Endothelial cell of umbilical vein (primary cell): Measurements from ENCODE around the gene CERS6. TPM values are rescaled to one million over a fixed set of nuclear protein-coding genes. Genes with fewer than 3 reads are reported as not detected.

ENCODE experiments used
- BruUV-seq: library from RNA; stranded (reverse); fragments of 400-500 nt; replicated peaks from 2 replicates; lab custom pipeline; 2021; lab: Mats Ljungman, UMichigan
- CTCF ChIA-PET: fragments of 300-600, 350-600 bp; sonication (Branson Sonifier 250); formaldehyde crosslinking; loops from one replicate; lab custom pipeline; 2021; ENCODE audit warnings: antibody characterized with exemption, inconsistent platforms; lab: Charles Lee
- POLR2A ChIA-PET: fragments of 300-600, 350-600 bp; sonication (Branson Sonifier 250); formaldehyde crosslinking; loops from one replicate; lab custom pipeline; 2021; ENCODE audit warnings: antibody characterized with exemption, inconsistent platforms; lab: Charles Lee
- DNase-seq: peaks from one replicate; pipeline ENCODE4 v3.0.0-alpha.2; 2011; ENCODE audit warnings: low read depth, low spot score
- FAIRE-seq: peaks from 2 replicates; lab custom pipeline; 2011; peaks lifted over from hg19 to GRCh38; lab: Jason Lieb, UNC
- H2AFZ ChIP-seq: 2 replicates; pipeline ENCODE4 v1.6.0; 2012; ENCODE audit warnings: low read depth, low read length, control low read depth, inconsistent platforms
- H3K27ac ChIP-seq: 2 replicates; pipeline ENCODE4 v1.5.1; 2011; ENCODE audit warnings: low read depth, mild to moderate bottlenecking, control low read depth, low read length, moderate library complexity; ENCODE audit not compliant: insufficient read depth
- H3K27me3 ChIP-seq, 2 experiments: 2 replicates each; pipeline versions ENCODE4 v1.6.0 to v1.6.1; 2011; ENCODE audit warnings: low read length in 2 of 2, mixed read lengths in 1 of 2; ENCODE audit not compliant: control insufficient read depth in 2 of 2, insufficient read depth in 2 of 2
- H3K36me3 ChIP-seq, 2 experiments: 2 replicates in 1 of 2; 3 replicates in 1 of 2; pipeline ENCODE4 v1.5.1; 2011; ENCODE audit warnings: low read length in 2 of 2, mild to moderate bottlenecking in 1 of 2, moderate library complexity in 1 of 2; ENCODE audit not compliant: control insufficient read depth in 2 of 2, insufficient read depth in 2 of 2; ENCODE audit errors: extremely low read depth in 1 of 2
- H3K4me1 ChIP-seq: 3 replicates; pipeline ENCODE4 v1.5.1; 2011; ENCODE audit warnings: mild to moderate bottlenecking, low read length; ENCODE audit not compliant: control insufficient read depth, insufficient read depth; ENCODE audit errors: extremely low read depth
- H3K4me2 ChIP-seq: 2 replicates; pipeline ENCODE4 v1.6.1; 2011; ENCODE audit warnings: low read length, control low read depth, mixed read lengths; ENCODE audit not compliant: insufficient read depth
- H3K4me3 ChIP-seq, 3 experiments: fragments of 200-600 bp in 1 of 3; sonication (generic), shearing (Covaris generic) in 1 of 3; replicated peaks in 1 of 3; 2 replicates each; pipeline ENCODE4 v1.5.1; 2011 to 2016; ENCODE audit warnings: control low read depth in 3 of 3, low read length in 3 of 3, mild to moderate bottlenecking in 2 of 3, inconsistent platforms in 1 of 3, low read depth in 1 of 3, moderate library complexity in 1 of 3; ENCODE audit not compliant: insufficient read depth in 1 of 3
- H3K79me2 ChIP-seq: 2 replicates; pipeline ENCODE4 v1.6.0; 2012; ENCODE audit warnings: low read length, inconsistent platforms; ENCODE audit not compliant: control insufficient read depth, insufficient read depth
- H3K9ac ChIP-seq: replicated peaks from 2 replicates; pipeline ENCODE3; 2011; ENCODE audit warnings: low read length, control low read depth; ENCODE audit not compliant: insufficient read depth; ENCODE audit errors: extremely low read depth
- H3K9me1 ChIP-seq: replicated peaks from 3 replicates; pipeline ENCODE4 v1.6.0; 2011; ENCODE audit warnings: mild to moderate bottlenecking, low read length; ENCODE audit not compliant: control insufficient read depth, insufficient read depth; ENCODE audit errors: extremely low read depth
- H3K9me3 ChIP-seq: replicated peaks from 2 replicates; pipeline ENCODE4 v1.5.1; 2012; ENCODE audit warnings: low read length, inconsistent platforms; ENCODE audit not compliant: control insufficient read depth, insufficient read depth
- H4K20me1 ChIP-seq: replicated peaks from 2 replicates; pipeline ENCODE3; 2011; ENCODE audit warnings: mild to moderate bottlenecking, low read length; ENCODE audit not compliant: control insufficient read depth, insufficient read depth; ENCODE audit errors: extremely low read depth
- CTCF ChIP-seq, 2 donors: IDR thresholded peaks; 1 replicate in 1 of 2; 2 replicates in 1 of 2; pipeline ENCODE4 v1.5.1; 2011; ENCODE audit warnings: low read length in 2 of 2, mild to moderate bottlenecking in 2 of 2, moderate library complexity in 2 of 2, control low read depth in 1 of 2, inconsistent platforms in 1 of 2, low read depth in 1 of 2; ENCODE audit not compliant: insufficient read depth in 1 of 2; ENCODE audit errors: extremely low read depth in 1 of 2
- EZH2 ChIP-seq: IDR thresholded peaks from 2 replicates; pipeline ENCODE4 v1.6.1; 2012; ENCODE audit warnings: borderline replicate concordance, low read depth, mild to moderate bottlenecking, moderate library complexity, low read length, inconsistent platforms; ENCODE audit not compliant: severe bottlenecking
- GATA2 ChIP-seq: IDR thresholded peaks from 2 replicates; pipeline ENCODE4 v1.7.0; 2011; ENCODE audit warnings: low read depth, mild to moderate bottlenecking, moderate library complexity, mixed read lengths, low read length; ENCODE audit not compliant: insufficient read length, insufficient read depth
- JUN ChIP-seq: IDR thresholded peaks from 2 replicates; pipeline ENCODE4 v1.6.1; 2011; ENCODE audit warnings: borderline replicate concordance, low read depth; ENCODE audit not compliant: insufficient read length, insufficient read depth
- MAX ChIP-seq: IDR thresholded peaks from 2 replicates; pipeline ENCODE4 v1.6.1; 2011; ENCODE audit not compliant: insufficient read depth, insufficient read length
- MYC ChIP-seq: IDR thresholded peaks from one replicate; pipeline ENCODE4 v1.6.1; 2011; ENCODE audit warnings: mild to moderate bottlenecking, low read depth, low read length
- POLR2A ChIP-seq: IDR thresholded peaks from 2 replicates; pipeline ENCODE4 v1.6.1; 2012; ENCODE audit warnings: low read depth, mild to moderate bottlenecking, control low read depth, low read length
- POLR2AphosphoS5 ChIP-seq: IDR thresholded peaks from 2 replicates; pipeline ENCODE4 v1.6.1; 2012; ENCODE audit warnings: low read depth, mild to moderate bottlenecking, control low read depth, low read length, moderate library complexity; ENCODE audit not compliant: insufficient read depth
- dilution Hi-C: fragments of 300-500 bp; cut with MboI; formaldehyde crosslinking; loops from one replicate; pipeline ENCODE4 v1.15.0; 2019; ENCODE audit warnings: low sequenced_read_pairs; ENCODE audit not compliant: extremely low pct_ligation_motif_present
- intact Hi-C: fragments of 100-400 bp; cut with micrococcal nuclease; formaldehyde crosslinking; loops from one replicate; pipeline ENCODE4 v1.10.0; 2022
- polyA plus RNA-seq, 4 experiments: library from polyadenylated mRNA; depleted of rRNA in 3 of 4; stranded (reverse) in 3 of 4; unstranded in 1 of 4; fragments of >200 nt; gene quantifications; 2 replicates each; pipeline versions ENCODE4 v1.2.1 to v1.2.3, GENCODE V29; 2011 to 2012; ENCODE audit warnings: missing spikeins in 1 of 4
- total RNA-seq: library from RNA; stranded (reverse); gene quantifications from 2 replicates; pipeline ENCODE4 v1.2.3, GENCODE V29; 2021

CERS6 gene
- total and polyA plus RNA-seq, 2 donors (not counting 3 experiments of a cell fraction or from before 2014, with no cell fraction given) = 2.7 to 11.7 TPM

- DNase-seq = no peak
- intact Hi-C loops = loop anchor here (1.0 to 5.0 kb wide), 4 partner anchors 148 to 449 kb away; no protein-coding TSS in a partner anchor
- BruUV-seq = no TSS peak
These were observed 316.6 kb downstream of the CERS6 start for GRCh38 chr2:168772704-168773103.

More at GRCh38 chr2:168772704-168773103, 316.6 kb downstream of the CERS6 start:
- Histone ChIP-seq H3K4me3 (no peak overlapping the region), H3K27ac (no peak overlapping the region), H3K9me1 (no peaks in the 10 kb centered on the region), H3K4me1 (peaks cover 4% of the 10 kb centered on the region), H3K9ac (no peak overlapping the region), H3K4me2 (no peak overlapping the region), H3K36me3 (no peaks in the 10 kb centered on the region), H2AFZ (no peak overlapping the region), H3K9me3 (no peaks in the 10 kb centered on the region), H3K79me2 (no peaks in the 10 kb centered on the region), H3K27me3 (no peaks in the 10 kb centered on the region), H4K20me1 (no peaks in the 10 kb centered on the region)
- FAIRE-seq = no peak
- ChIA-PET CTCF (interaction anchor here (1.3 to 5.1 kb wide), 4 partner anchors 17 to 425 kb away, joined by 3 to 79 read pairs (median 8); no protein-coding TSS in a partner anchor), POLR2A (no interaction called here)
- TF ChIP-seq MAX (no peak), CTCF (IDR thresholded peaks at IDR 0.05; ENCODE audit: extremely low read depth in 1 of 2, insufficient read depth in 1 of 2, low read depth in 1 of 2, low read length in 2 of 2) (no peak), EZH2 (no peak), POLR2AphosphoS5 (no peak), POLR2A (no peak), JUN (no peak), MYC (no peak), GATA2 (no peak)
- dilution Hi-C loops = no loop called here
